ENCODE results near the gene FCRL3. TPM values are rescaled to one million over a fixed set of nuclear protein-coding genes. Genes with fewer than 3 reads are reported as not detected.

Gene FCRL3
- total and polyA plus RNA-seq, 2 of the 8 experiments (the other 6 are each of a cell fraction or from before 2014, with no cell fraction given): not detected

DNA sequence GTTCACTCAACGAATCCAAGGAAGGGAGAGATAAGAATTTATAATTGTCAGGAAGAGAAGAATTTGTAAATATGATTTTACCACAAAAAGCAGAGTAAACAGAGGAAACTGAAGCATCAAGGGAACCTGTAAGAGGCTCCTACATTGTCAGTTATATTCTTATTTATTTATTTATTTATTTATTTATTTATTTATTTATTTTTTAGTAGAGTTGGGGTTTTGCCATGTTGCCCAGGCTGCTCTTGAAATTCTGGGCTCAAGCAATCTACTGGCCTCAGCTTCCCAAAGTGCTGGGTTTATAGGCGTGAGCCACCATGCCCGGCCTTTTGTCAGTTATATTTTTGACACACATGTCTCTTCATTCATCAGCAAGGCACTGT, 47.1 kb downstream of the FCRL3 start:
- no peak for FAIRE-seq
- Histone ChIP-seq H3K9me3 (ENCODE audit: insufficient read depth in 2 of 2, low read depth in 1 of 2, low read length in 1 of 2) (no peaks in the 10 kb centered on the region), H3K4me1 (replicated peaks in 1 of 4; ENCODE audit: control insufficient read depth in 3 of 4, insufficient read depth in 4 of 4, low read length in 3 of 4) (no peaks in the 10 kb centered on the region), H2AK5ac (ENCODE audit: low read depth, low read length) (no peak overlapping the region), H3K9ac (replicated peaks in 1 of 4; ENCODE audit: extremely low read depth in 1 of 4, low read depth in 3 of 4, low read length in 3 of 4) (no peak overlapping the region), H3K79me2 (ENCODE audit: control insufficient read depth in 1 of 2, insufficient read depth in 2 of 2, low read length in 2 of 2) (no peaks in the 10 kb centered on the region), H2BK12ac (ENCODE audit: low read depth, low read length) (no peak overlapping the region), H4K5ac (ENCODE audit: insufficient read length, low read depth, low read length) (no peak overlapping the region), H3K27ac (ENCODE audit: low read depth, low read length) (no peak overlapping the region), H2BK5ac (ENCODE audit: low read depth, low read length) (no peak overlapping the region), H3K27me3 (replicated peaks in 1 of 4; ENCODE audit: control insufficient read depth in 3 of 4, extremely low read depth in 1 of 4, insufficient read depth in 3 of 4, low read length in 3 of 4) (no peaks in the 10 kb centered on the region), H4K91ac (replicated peaks; ENCODE audit: insufficient read length, low read length) (no peak overlapping the region), H3K18ac (ENCODE audit: extremely low read depth, low read length) (no peak overlapping the region), H3K36me3 (ENCODE audit: control insufficient read depth in 2 of 4, insufficient read depth in 4 of 4, low read length in 3 of 4) (no peaks in the 10 kb centered on the region), H3K23me2 (ENCODE audit: low read depth, low read length) (no peaks in the 10 kb centered on the region), H4K8ac (ENCODE audit: extremely low read depth, insufficient read depth, low read length) (no peak overlapping the region; the same call in 1 of the 2 replicates), H3K4ac (replicated peaks; ENCODE audit: insufficient read length, low read depth, low read length) (no peak overlapping the region), H2BK20ac (ENCODE audit: low read length) (no peak overlapping the region), H3K23ac (ENCODE audit: insufficient read length) (no peak overlapping the region), H3K4me2 (ENCODE audit: insufficient read depth in 1 of 2, low read depth in 2 of 2, low read length in 2 of 2) (no peak overlapping the region), H2BK120ac (replicated peaks; ENCODE audit: low read depth, low read length) (no peak overlapping the region), H2AFZ (ENCODE audit: low read length) (no peak overlapping the region), H3K4me3 (ENCODE audit: extremely low read depth in 1 of 4, insufficient read depth in 2 of 4, low read depth in 3 of 4, low read length in 4 of 4) (no peak overlapping the region), H3K14ac (ENCODE audit: insufficient read length) (no peak overlapping the region), H4K20me1 (replicated peaks in 1 of 2; ENCODE audit: control insufficient read depth in 1 of 2, insufficient read depth in 2 of 2, low read length in 2 of 2) (no peaks in the 10 kb centered on the region), H3K79me1 (ENCODE audit: low read depth, low read length) (no peaks in the 10 kb centered on the region), H3K56ac (replicated peaks; ENCODE audit: insufficient read length, low read depth, low read length) (no peak overlapping the region), H2BK15ac (ENCODE audit: low read length) (no peak overlapping the region)
- DNase-seq (ENCODE audit: low read depth in 1 of 2, low spot score in 2 of 2): no peak
- ChIA-PET POLR2A (ENCODE audit: partially characterized antibody) (no interaction called here), CTCF (ENCODE audit: partially characterized antibody) (no interaction called here)
- TF ChIP-seq TAF7 (optimal IDR thresholded peaks at IDR 0.05; ENCODE audit: borderline replicate concordance, low read depth, low read length): no peak
- TF ChIP-seq ATF2 (IDR thresholded peaks at IDR 0.05; ENCODE audit: low read length): no peak
- TF ChIP-seq EP300 (IDR thresholded peaks at IDR 0.05; ENCODE audit: borderline replicate concordance in 1 of 2, low read depth in 2 of 2, low read length in 2 of 2): no peak
- TF ChIP-seq SIX5 (IDR thresholded peaks at IDR 0.05; ENCODE audit: low read depth, low read length): no peak
- TF ChIP-seq, protein P1, sequence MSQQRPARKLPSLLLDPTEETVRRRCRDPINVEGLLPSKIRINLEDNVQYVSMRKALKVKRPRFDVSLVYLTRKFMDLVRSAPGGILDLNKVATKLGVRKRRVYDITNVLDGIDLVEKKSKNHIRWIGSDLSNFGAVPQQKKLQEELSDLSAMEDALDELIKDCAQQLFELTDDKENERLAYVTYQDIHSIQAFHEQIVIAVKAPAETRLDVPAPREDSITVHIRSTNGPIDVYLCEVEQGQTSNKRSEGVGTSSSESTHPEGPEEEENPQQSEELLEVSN (IDR thresholded peaks at IDR 0.05): no peak
- TF ChIP-seq BRCA1 (IDR thresholded peaks at IDR 0.05; ENCODE audit: low read depth, low read length): no peak
- 55% methylated on average over 3 of the region's 3 CpGs; no CpG with 5 or more reads in 1 of the 2 experiments for WGBS, 2 experiments (ENCODE audit: extremely low coverage in 1 of 2, insufficient coverage in 1 of 2, insufficient read length in 1 of 2, insufficient replicate concordance in 2 of 2, low coverage in 1 of 2, low lambda C conversion rate in 2 of 2, missing lambda C conversion rate in 1 of 2)
